ENCODE data around the gene C1QTNF3. TPM values are rescaled to one million over a fixed set of nuclear protein-coding genes. Genes with fewer than 3 reads are reported as not detected.

C1QTNF3 gene
- total and polyA plus RNA-seq, 2 of the 8 experiments (the other 6 are each of a cell fraction or from before 2014, with no cell fraction given) = 1.0 to 1.2 TPM

DNA sequence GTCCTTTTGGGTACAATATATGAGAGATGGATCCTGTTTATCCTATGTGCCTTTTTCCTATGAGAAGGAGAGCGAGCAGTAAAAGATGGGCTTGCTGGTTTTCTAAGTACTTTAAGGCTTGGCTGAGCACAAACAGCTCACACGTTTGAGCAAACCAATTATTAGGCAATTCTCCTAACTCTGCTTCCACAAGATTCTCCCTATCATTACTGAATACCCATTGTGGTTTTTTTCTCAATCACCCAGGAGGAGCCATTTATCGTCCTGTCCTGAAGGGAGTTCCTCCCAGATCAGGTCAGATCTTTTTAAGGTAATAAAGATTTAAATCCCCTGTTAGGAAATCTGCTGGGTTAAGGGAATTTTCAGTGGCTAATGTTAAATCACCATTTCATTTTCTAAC lies 19.4 kb upstream of the C1QTNF3 start:
- H3K4me2 ChIP-seq (ENCODE audit: insufficient read depth in 1 of 2, low read depth in 2 of 2, low read length in 2 of 2) = no peak overlapping the region
- H2AFZ ChIP-seq (ENCODE audit: low read length) = no peak overlapping the region
- H3K23me2 ChIP-seq (ENCODE audit: low read depth, low read length) = no peaks in the 10 kb centered on the region
- WGBS, 2 experiments (ENCODE audit: extremely low coverage in 1 of 2, insufficient coverage in 1 of 2, insufficient read length in 1 of 2, insufficient replicate concordance in 2 of 2, low coverage in 1 of 2, low lambda C conversion rate in 2 of 2, missing lambda C conversion rate in 1 of 2) = 91% methylated on average over 3 of the region's 3 CpGs; no CpG with 5 or more reads in 1 of the 2 experiments
- no peaks in the 10 kb centered on the region for H3K27me3 ChIP-seq (replicated peaks in 1 of 4; ENCODE audit: control insufficient read depth in 3 of 4, extremely low read depth in 1 of 4, insufficient read depth in 3 of 4, low read length in 3 of 4)
- H3K79me1 ChIP-seq (ENCODE audit: low read depth, low read length) = no peaks in the 10 kb centered on the region
- DNase-seq (ENCODE audit: low read depth in 1 of 2, low spot score in 2 of 2) (no peak), FAIRE-seq (no peak)
- H4K91ac ChIP-seq (replicated peaks; ENCODE audit: insufficient read length, low read length) = no peak overlapping the region
- no peak overlapping the region for H3K4ac ChIP-seq (replicated peaks; ENCODE audit: insufficient read length, low read depth, low read length)
- no peaks in the 10 kb centered on the region for H3K4me1 ChIP-seq (replicated peaks in 1 of 4; ENCODE audit: control insufficient read depth in 3 of 4, insufficient read depth in 4 of 4, low read length in 3 of 4)
- H3K9ac ChIP-seq (replicated peaks in 1 of 4; ENCODE audit: extremely low read depth in 1 of 4, low read depth in 3 of 4, low read length in 3 of 4) = no peak overlapping the region
- no peak overlapping the region for H3K14ac ChIP-seq (ENCODE audit: insufficient read length)
- no peak overlapping the region for H2BK15ac ChIP-seq (ENCODE audit: low read length)
- CTCF ChIA-PET (ENCODE audit: partially characterized antibody) = no interaction called here
- H3K79me2 ChIP-seq (ENCODE audit: control insufficient read depth in 1 of 2, insufficient read depth in 2 of 2, low read length in 2 of 2) = no peaks in the 10 kb centered on the region
- POLR2A ChIA-PET (ENCODE audit: partially characterized antibody) = no interaction called here
- no peaks in the 10 kb centered on the region for H4K20me1 ChIP-seq (replicated peaks in 1 of 2; ENCODE audit: control insufficient read depth in 1 of 2, insufficient read depth in 2 of 2, low read length in 2 of 2)
- H4K8ac ChIP-seq (ENCODE audit: extremely low read depth, insufficient read depth, low read length) = no peak overlapping the region
- H3K36me3 ChIP-seq (ENCODE audit: control insufficient read depth in 2 of 4, insufficient read depth in 4 of 4, low read length in 3 of 4) = no peaks in the 10 kb centered on the region; a peak in 1 of 8 replicates
- no peak overlapping the region for H2BK20ac ChIP-seq (ENCODE audit: low read length)
- no peak overlapping the region for H2BK12ac ChIP-seq (ENCODE audit: low read depth, low read length)
- no peak overlapping the region for H3K27ac ChIP-seq (ENCODE audit: low read depth, low read length)
- peaks cover 5 to 6% of the 10 kb centered on the region in 2 experiments; a peak in 2 of 4 replicates for H3K9me3 ChIP-seq (ENCODE audit: insufficient read depth in 2 of 2, low read depth in 1 of 2, low read length in 1 of 2)
- H2BK5ac ChIP-seq (ENCODE audit: low read depth, low read length) = no peak overlapping the region
- H4K5ac ChIP-seq (ENCODE audit: insufficient read length, low read depth, low read length) = no peak overlapping the region
- TF ChIP-seq KDM5A (IDR thresholded peaks at IDR 0.05; ENCODE audit: low read length) (no peak), CBX5 (IDR thresholded peaks at IDR 0.05; ENCODE audit: low read depth, low read length) (no peak), EGR1 (IDR thresholded peaks at IDR 0.05; ENCODE audit: borderline replicate concordance, low read depth, low read length) (no peak), BACH1 (IDR thresholded peaks at IDR 0.05; ENCODE audit: low read length) (no peak), BRCA1 (IDR thresholded peaks at IDR 0.05; ENCODE audit: low read depth, low read length) (no peak), YY1 (IDR thresholded peaks at IDR 0.05; ENCODE audit: low read depth, low read length) (no peak), NANOG (IDR thresholded peaks at IDR 0.05; ENCODE audit: insufficient read depth, low read depth, low read length, poor library complexity, severe bottlenecking) (no peak)
- H2BK120ac ChIP-seq (replicated peaks; ENCODE audit: low read depth, low read length) = no peak overlapping the region
- H3K18ac ChIP-seq (ENCODE audit: extremely low read depth, low read length) = no peak overlapping the region
- no peak overlapping the region for H3K23ac ChIP-seq (ENCODE audit: insufficient read length)
- H3K56ac ChIP-seq (replicated peaks; ENCODE audit: insufficient read length, low read depth, low read length) = no peak overlapping the region
- H3K4me3 ChIP-seq (ENCODE audit: extremely low read depth in 1 of 4, insufficient read depth in 2 of 4, low read depth in 3 of 4, low read length in 4 of 4) = no peak overlapping the region
- H2AK5ac ChIP-seq (ENCODE audit: low read depth, low read length) = no peak overlapping the region
